ENCODE results near the gene FTSJ3.
"Not testable (repeated sequence)": the region's sequence is repeated elsewhere in the genome, so short reads cannot be mapped to it uniquely, and the experiment has no call there.

FTSJ3 gene

GRCh38 chr17:63859257-63859656 is 31.8 kb upstream of the FTSJ3 start:
- H3K27ac ChIP-seq = no peak overlapping the region
- TF ChIP-seq CTCF (conservative IDR thresholded peaks at IDR 0.05) (no peak), ZFX (IDR thresholded peaks at IDR 0.05) (no peak)

- H3K27ac ChIP-seq = not testable (repeated sequence)
Measured at GRCh38 chr17:63856425-63856824, 29.0 kb upstream of the FTSJ3 start.

GRCh38 chr17:63855185-63855584 is 27.7 kb upstream of the FTSJ3 start:
- TF ChIP-seq CTCF (conservative IDR thresholded peaks at IDR 0.05) (no peak), ZFX (IDR thresholded peaks at IDR 0.05) (no peak)
- no peak overlapping the region for H3K27ac ChIP-seq

- TF ChIP-seq ZFX (IDR thresholded peaks at IDR 0.05) = no peak
- no peak for TF ChIP-seq CTCF (conservative IDR thresholded peaks at IDR 0.05)
- H3K27ac ChIP-seq = no peak overlapping the region
Measured at GRCh38 chr17:63854709-63855108, 27.2 kb upstream of the FTSJ3 start.

- H3K27ac ChIP-seq = no peak overlapping the region
- no peak for TF ChIP-seq CTCF (conservative IDR thresholded peaks at IDR 0.05)
- no peak for TF ChIP-seq ZFX (IDR thresholded peaks at IDR 0.05)
Measured at GRCh38 chr17:63853260-63853659, 25.8 kb upstream of the FTSJ3 start.

GRCh38 chr17:63850401-63850800 is 22.9 kb upstream of the FTSJ3 start:
- no peak for TF ChIP-seq CTCF (conservative IDR thresholded peaks at IDR 0.05)
- no peak for TF ChIP-seq ZFX (IDR thresholded peaks at IDR 0.05)
- no peak overlapping the region for H3K27ac ChIP-seq

- no peak for TF ChIP-seq ZFX (IDR thresholded peaks at IDR 0.05)
- TF ChIP-seq CTCF (conservative IDR thresholded peaks at IDR 0.05) = no peak; the same call in 1 of the 2 replicates
- no peak overlapping the region for H3K27ac ChIP-seq
Measured at GRCh38 chr17:63848834-63849689, 21.6 kb upstream of the FTSJ3 start.

All from C4-2B (cell line).